Stimulated activated CD8-positive, alpha-beta memory T cell treated with anti-CD3 and anti-CD28 coated beads, Interleukin-12 subunit alpha, Interleukin-12 subunit beta, amount 100 ng/mL, for 24 hours (primary cell): ENCODE measurements around the gene TDG.
"Not testable (repeated sequence)": the region's sequence is repeated elsewhere in the genome, so short reads cannot be mapped to it uniquely, and the experiment has no call there.

Source experiments
- DNase-seq: peaks from one replicate; pipeline ENCODE4 v3.0.0-alpha.2; 2020; ENCODE audit errors: extremely low read depth

Gene TDG

DNA sequence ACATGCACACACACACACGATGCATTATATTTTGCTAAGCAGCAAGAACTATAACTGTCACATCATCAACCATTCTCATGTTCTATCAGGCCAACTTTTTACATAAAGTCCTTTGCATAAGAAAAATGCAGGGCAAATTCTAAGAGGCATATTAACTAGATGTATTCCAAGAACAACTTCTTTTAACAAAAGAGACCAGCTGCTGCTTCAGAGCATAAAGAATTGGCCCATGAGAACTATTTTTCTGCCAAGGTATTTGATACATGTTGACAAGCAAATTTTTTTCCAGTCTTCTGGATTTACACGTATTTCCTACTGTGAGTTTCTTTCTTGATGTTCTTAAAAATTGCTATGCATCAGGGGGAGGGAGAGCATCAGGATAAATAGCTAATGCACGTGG is 57.1 kb downstream of the TDG start:
- DNase-seq: no peak

DNA sequence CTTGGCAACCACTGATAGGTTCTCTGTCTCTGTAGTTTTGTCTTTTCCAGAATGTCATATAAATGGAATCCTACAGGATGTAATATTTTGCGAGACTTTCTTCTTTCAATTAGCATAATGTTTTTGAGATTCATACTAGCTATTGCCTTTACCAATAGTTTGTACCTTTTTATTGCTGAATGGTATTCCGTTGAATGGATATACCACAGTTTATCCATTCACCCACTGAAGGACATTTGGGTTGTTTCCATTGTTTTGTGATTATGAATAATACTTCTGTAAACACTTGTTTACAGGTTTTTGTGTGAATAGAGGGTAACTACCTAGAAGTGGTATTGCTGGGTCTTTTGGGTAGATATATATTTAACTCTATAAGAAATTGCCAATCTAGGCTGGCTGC is 58.0 kb downstream of the TDG start:
- DNase-seq: no peak

DNA sequence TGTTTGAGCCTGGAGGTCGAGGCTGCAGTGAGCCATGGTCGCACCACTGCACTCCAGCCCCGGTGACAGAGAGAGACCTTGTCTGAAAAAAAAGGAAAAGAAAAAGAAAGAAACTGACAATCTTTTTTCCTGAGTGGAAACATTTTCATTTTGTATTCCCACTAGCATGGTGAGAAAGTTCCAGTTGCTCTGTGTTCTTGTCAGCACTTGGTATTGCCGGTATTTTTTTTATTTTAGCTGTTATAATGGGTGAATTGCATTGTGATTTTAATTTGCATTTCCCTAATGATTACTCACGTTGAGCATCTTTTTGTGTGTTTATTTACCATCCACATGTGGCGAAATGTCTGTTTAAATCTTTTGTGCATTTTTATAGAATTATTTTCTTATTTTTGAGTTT is 58.7 kb downstream of the TDG start:
- no peak for DNase-seq

DNA sequence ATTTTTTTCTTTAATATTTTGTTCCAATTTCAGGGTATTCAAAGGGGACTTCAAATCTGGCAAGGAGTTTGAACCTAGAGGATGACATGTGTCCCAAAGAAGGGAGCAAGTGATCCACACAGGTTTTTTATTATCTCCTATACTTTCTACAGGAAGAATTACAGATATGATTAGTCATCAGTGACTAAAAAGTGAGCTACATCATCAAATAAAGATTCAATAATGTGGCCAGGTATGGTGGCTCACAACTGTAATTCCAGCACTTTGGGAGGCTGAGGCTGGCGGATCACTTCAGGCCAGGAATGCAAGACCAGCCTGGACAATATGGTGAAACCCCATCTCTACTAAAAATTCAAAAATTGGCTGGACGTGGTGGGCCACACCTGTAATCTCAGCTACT is 60.1 kb downstream of the TDG start:
- DNase-seq: no peak

DNA sequence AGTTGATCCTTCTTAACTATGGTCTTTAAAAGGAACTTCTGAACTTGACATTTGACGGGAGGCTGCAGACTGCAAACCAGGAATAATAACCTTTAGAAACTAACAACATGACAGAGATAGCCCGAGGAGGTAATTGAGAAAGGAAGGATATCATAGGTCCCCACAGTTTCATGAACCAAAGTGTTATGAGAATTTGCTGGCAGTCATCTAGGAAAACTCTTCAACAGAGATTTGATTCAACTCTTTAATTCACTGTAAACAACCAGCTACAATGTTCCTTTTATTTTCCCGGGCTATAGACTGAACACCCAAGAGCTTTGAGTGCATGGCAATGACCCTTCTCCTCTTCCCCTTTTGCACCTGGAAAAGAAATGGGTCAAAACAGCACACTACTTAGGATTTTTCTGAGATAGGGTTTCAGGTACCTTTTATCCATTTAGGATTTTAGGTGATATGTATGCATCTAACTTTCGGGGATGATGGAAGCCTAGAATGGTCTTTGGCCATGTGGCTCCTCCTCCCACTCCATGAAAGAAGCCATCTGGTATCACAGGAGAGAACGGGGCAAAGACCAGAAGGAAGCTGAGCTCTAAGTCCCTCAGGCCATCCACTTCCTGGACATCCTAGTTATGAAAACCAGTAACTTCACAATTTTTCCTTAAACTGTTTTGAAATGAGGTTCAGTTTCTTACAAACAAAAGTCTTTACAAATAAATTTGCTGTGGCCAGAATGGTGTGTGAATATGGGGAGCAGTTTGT is 61.3 kb downstream of the TDG start:
- DNase-seq: no peak

DNA sequence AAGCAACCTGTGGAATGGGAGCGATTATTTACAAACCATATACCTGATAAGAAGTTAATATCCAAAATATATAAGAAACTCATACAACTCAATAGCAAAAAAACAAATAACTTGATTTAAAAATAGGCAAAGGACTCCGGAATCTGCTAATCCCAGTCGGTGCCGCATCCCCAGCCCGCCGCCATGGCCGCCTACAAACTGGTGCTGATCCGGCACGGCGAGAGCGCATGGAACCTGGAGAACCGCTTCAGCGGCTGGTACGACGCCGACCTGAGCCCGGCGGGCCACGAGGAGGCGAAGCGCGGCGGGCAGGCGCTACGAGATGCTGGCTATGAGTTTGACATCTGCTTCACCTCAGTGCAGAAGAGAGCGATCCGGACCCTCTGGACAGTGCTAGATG is 64.9 kb downstream of the TDG start:
- DNase-seq: not testable (repeated sequence)

DNA sequence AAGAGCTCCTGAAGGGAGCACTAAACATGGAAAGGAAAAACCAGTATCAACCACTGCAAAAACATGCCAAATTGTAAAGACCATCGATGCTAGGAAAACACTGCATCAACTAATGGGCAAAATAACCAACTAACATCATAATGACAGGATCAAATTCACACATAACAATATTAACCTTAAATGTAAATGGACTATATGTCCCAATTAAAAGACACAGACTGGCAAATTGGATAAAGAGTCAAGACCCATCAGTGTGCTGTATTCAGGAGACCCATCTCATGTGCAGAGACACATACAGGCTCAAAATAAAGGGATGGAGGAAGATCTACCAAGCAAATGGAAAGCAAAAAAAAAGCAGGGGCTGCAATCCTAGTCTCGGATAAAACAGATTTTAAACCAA is 70.5 kb downstream of the TDG start:
- not testable (repeated sequence) for DNase-seq
